HEK293 (cell line): ENCODE measurements around the gene CDH7.
A peak's percentile ranks its signal among the peaks of the same experiment; 100 is the strongest.

Experiments used
- CTCF ChIA-PET: fragments of 350-600 bp; formaldehyde crosslinking; extraction: SDS; loops from one replicate; lab custom pipeline; 2021; ENCODE audit warnings: antibody characterized with exemption; lab: Yijun Ruan, JAX
- POLR2A ChIA-PET: fragments of 300-600 bp; formaldehyde crosslinking; extraction: SDS; loops from one replicate; lab custom pipeline; 2020; ENCODE audit warnings: antibody characterized with exemption, inconsistent platforms; lab: Yijun Ruan, JAX
- H3K27ac ChIP-seq: fragments of 200-500 bp; sonication (Bioruptor generic); 2 replicates; pipeline ENCODE4 v1.5.1; 2014; ENCODE audit warnings: low read depth, low read length, control low read depth, inconsistent platforms; ENCODE audit errors: extremely low read depth
- H3K36me3 ChIP-seq, 2 experiments: fragments of 200-500 bp in 1 of 2; sonication (Bioruptor generic) in 1 of 2; 1 replicate in 1 of 2; 2 replicates in 1 of 2; pipeline ENCODE4 v1.5.1; 2014 to 2017; ENCODE audit warnings: inconsistent platforms in 2 of 2, low read length in 2 of 2; ENCODE audit not compliant: control insufficient read depth in 2 of 2, insufficient read depth in 1 of 2
- H3K4me1 ChIP-seq: fragments of 200-500 bp; sonication (Bioruptor generic); 2 replicates; pipeline ENCODE4 v1.5.1; 2014; ENCODE audit warnings: mild to moderate bottlenecking, low read length, inconsistent platforms; ENCODE audit not compliant: control insufficient read depth, insufficient read depth
- H3K4me3 ChIP-seq: 2 replicates; pipeline ENCODE4 v1.5.1; 2011; ENCODE audit warnings: low read depth, mild to moderate bottlenecking, control low read depth, low read length, moderate library complexity
- H3K9me3 ChIP-seq: fragments of 200-500 bp; sonication (Bioruptor generic); 2 replicates; pipeline ENCODE4 v1.5.1; 2014; ENCODE audit warnings: low read depth, low read length, inconsistent platforms; ENCODE audit not compliant: control insufficient read depth, insufficient read depth
- OSR2 ChIP-seq: fragments of 450-650 bp; formaldehyde crosslinking; IDR thresholded peaks from 2 replicates; pipeline ENCODE4 v1.5.1; 2016; ENCODE audit warnings: missing biosample characterization, missing genetic modification characterization
- PRDM1 ChIP-seq: fragments of 450-650 bp; formaldehyde crosslinking; IDR thresholded peaks from 2 replicates; pipeline ENCODE4; 2016; ENCODE audit warnings: missing biosample characterization, missing genetic modification characterization
- ZBTB20 ChIP-seq: fragments of 450-650 bp; formaldehyde crosslinking; IDR thresholded peaks from 2 replicates; pipeline ENCODE4 v1.5.1; 2016; ENCODE audit warnings: missing biosample characterization, missing genetic modification characterization
- ZFP37 ChIP-seq: fragments of 450-650 bp; formaldehyde crosslinking; IDR thresholded peaks from 2 replicates; pipeline ENCODE4 v1.5.1; 2016; ENCODE audit warnings: missing biosample characterization, missing genetic modification characterization
- ZNF157 ChIP-seq: fragments of 450-650 bp; formaldehyde crosslinking; IDR thresholded peaks from 2 replicates; pipeline ENCODE4 v1.5.1; 2016; ENCODE audit warnings: missing biosample characterization, missing genetic modification characterization
- ZNF19 ChIP-seq: fragments of 450-650 bp; formaldehyde crosslinking; IDR thresholded peaks from 2 replicates; pipeline ENCODE4; 2016; ENCODE audit warnings: missing biosample characterization, missing genetic modification characterization, low read depth
- ZNF211 ChIP-seq: fragments of 450-650 bp; formaldehyde crosslinking; IDR thresholded peaks from 2 replicates; pipeline ENCODE4 v1.5.1; 2016; ENCODE audit warnings: low read depth, missing biosample characterization, missing genetic modification characterization
- ZNF214 ChIP-seq: fragments of 450-650 bp; formaldehyde crosslinking; IDR thresholded peaks from 2 replicates; pipeline ENCODE4 v1.5.1; 2017; ENCODE audit warnings: missing biosample characterization, mild to moderate bottlenecking, missing genetic modification characterization, borderline replicate concordance
- ZNF239 ChIP-seq: fragments of 450-650 bp; formaldehyde crosslinking; IDR thresholded peaks from 2 replicates; pipeline ENCODE4 v1.5.1; 2016; ENCODE audit warnings: missing biosample characterization, missing genetic modification characterization
- ZNF404 ChIP-seq: fragments of 450-650 bp; formaldehyde crosslinking; IDR thresholded peaks from 2 replicates; pipeline ENCODE4 v1.5.1; 2017; ENCODE audit warnings: missing biosample characterization, missing genetic modification characterization
- ZNF549 ChIP-seq: fragments of 450-650 bp; IDR thresholded peaks from 2 replicates; pipeline ENCODE4 v1.5.1; 2018; ENCODE audit warnings: missing biosample characterization, missing genetic modification characterization, mild to moderate bottlenecking, inconsistent platforms, moderate library complexity
- ZNF561 ChIP-seq: fragments of 450-650 bp; IDR thresholded peaks from 2 replicates; pipeline ENCODE4 v1.5.1; 2018; ENCODE audit warnings: missing biosample characterization, missing genetic modification characterization, borderline replicate concordance
- ZNF571 ChIP-seq: fragments of 450-650 bp; formaldehyde crosslinking; IDR thresholded peaks from 2 replicates; pipeline ENCODE4 v1.5.0; 2017; ENCODE audit warnings: missing biosample characterization, missing genetic modification characterization
- ZNF704 ChIP-seq: fragments of 450-650 bp; formaldehyde crosslinking; IDR thresholded peaks from 2 replicates; pipeline ENCODE4 v1.5.1; 2016; ENCODE audit warnings: missing biosample characterization, missing genetic modification characterization
- ZNF777 ChIP-seq: fragments of 450-650 bp; formaldehyde crosslinking; IDR thresholded peaks from 2 replicates; pipeline ENCODE4 v1.5.1; 2017; ENCODE audit warnings: missing biosample characterization, missing genetic modification characterization, borderline replicate concordance
- ZNF830 ChIP-seq: fragments of 450-650 bp; IDR thresholded peaks from 2 replicates; pipeline ENCODE4 v1.5.0; 2018; ENCODE audit warnings: missing biosample characterization, missing genetic modification characterization, low read depth, mild to moderate bottlenecking, moderate library complexity
- TF ChIP-seq, protein P1 (sequence below): fragments of 450-650 bp; formaldehyde crosslinking; IDR thresholded peaks from 2 replicates; pipeline ENCODE4 v1.5.1; 2017; ENCODE audit warnings: missing biosample characterization, missing genetic modification characterization
- TF ChIP-seq, protein P2 (sequence below): fragments of 450-650 bp; formaldehyde crosslinking; IDR thresholded peaks from 2 replicates; pipeline ENCODE4 v1.5.1; 2016; ENCODE audit warnings: missing biosample characterization, missing genetic modification characterization
- TF ChIP-seq, protein P3 (sequence below): fragments of 450-650 bp; formaldehyde crosslinking; IDR thresholded peaks from 2 replicates; pipeline ENCODE4 v1.5.1; 2016; ENCODE audit warnings: missing biosample characterization, missing genetic modification characterization

CDH7 gene

GRCh38 chr18:65922103-65922502, 171.3 kb downstream of the CDH7 start:
- CTCF ChIA-PET, result no interaction called here
- no peak overlapping the region for H3K4me3 ChIP-seq
- TF ChIP-seq ZNF211 (tag by site-specific recombination), result no peak
- no peaks in the 10 kb centered on the region; the same call in 1 of the 2 replicates for H3K4me1 ChIP-seq
- H3K27ac ChIP-seq, result no peak overlapping the region
- no peaks in the 10 kb centered on the region for H3K9me3 ChIP-seq
- no peaks in the 10 kb centered on the region for H3K36me3 ChIP-seq
- POLR2A ChIA-PET, result no interaction called here

DNA sequence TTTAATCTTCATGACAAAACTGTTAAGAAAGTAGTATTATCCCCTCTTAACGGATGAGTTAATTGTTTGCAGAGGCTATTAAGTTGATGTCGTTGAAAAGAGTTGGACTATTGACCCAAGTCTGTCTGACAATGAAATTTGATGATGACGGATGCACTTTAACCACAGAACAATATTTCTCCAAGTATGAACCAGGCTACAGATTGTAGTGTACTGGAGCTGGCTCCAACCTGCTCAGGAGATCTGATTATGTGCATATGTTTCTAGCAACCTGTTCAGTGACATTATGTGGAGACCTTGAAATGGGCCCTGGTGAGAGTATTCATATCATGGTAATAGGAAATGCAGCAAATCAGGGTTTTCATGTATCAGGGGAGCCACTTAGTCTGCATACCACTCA, 174.1 kb downstream of the CDH7 start:
- ChIA-PET POLR2A (no interaction called here), CTCF (interaction anchor here (0.6 kb wide), 1 partner anchor 461 kb away, joined by 3 read pairs; no protein-coding TSS in a partner anchor)

GRCh38 chr18:65934874-65935273, 184.1 kb downstream of the CDH7 start:
- POLR2A ChIA-PET, result no interaction called here
- H3K4me3 ChIP-seq, result no peak overlapping the region
- no peaks in the 10 kb centered on the region for H3K9me3 ChIP-seq
- TF ChIP-seq OSR2 (tag by site-specific recombination) (peak; percentile 36; the same call in 1 of the 2 replicates), ZNF549 (tag by site-specific recombination) (no peak), ZNF19 (tag by site-specific recombination) (no peak)
- H3K4me1 ChIP-seq, result peaks cover 5% of the 10 kb centered on the region; the same call in 1 of the 2 replicates
- CTCF ChIA-PET, result no interaction called here
- H3K36me3 ChIP-seq, result no peaks in the 10 kb centered on the region
- H3K27ac ChIP-seq, result 0 out of 2 replicates have a peak overlapping the region, but pooled peaks have one; percentile 37

More for the DNA sequence above, 174.1 kb downstream of the CDH7 start:
- Histone ChIP-seq H3K36me3 (no peaks in the 10 kb centered on the region), H3K9me3 (no peaks in the 10 kb centered on the region), H3K4me1 (no peaks in the 10 kb centered on the region; the same call in 1 of the 2 replicates), H3K27ac (no peak overlapping the region), H3K4me3 (no peak overlapping the region)
- no peak for TF ChIP-seq PRDM1 (tag by site-specific recombination)
- TF ChIP-seq ZNF571 (tag by site-specific recombination), result no peak
- TF ChIP-seq ZNF830 (tag by site-specific recombination), result no peak
- no peak for TF ChIP-seq ZBTB20 (tag by site-specific recombination)
- no peak for TF ChIP-seq ZNF157
- TF ChIP-seq ZNF561 (tag by site-specific recombination), result no peak
- no peak for TF ChIP-seq ZNF704 (tag by site-specific recombination)

- Histone ChIP-seq H3K4me3 (no peak overlapping the region), H3K4me1 (peaks cover 5% of the 10 kb centered on the region; the same call in 1 of the 2 replicates), H3K9me3 (no peaks in the 10 kb centered on the region), H3K27ac (no peak overlapping the region), H3K36me3 (no peaks in the 10 kb centered on the region)
- ChIA-PET POLR2A (no interaction called here), CTCF (interaction anchor here (0.6 to 1.1 kb wide), 2 partner anchors 129 to 150 kb away, joined by 3 to 4 read pairs; no protein-coding TSS in a partner anchor)
- TF ChIP-seq ZNF571 (tag by site-specific recombination), result no peak
- no peak for TF ChIP-seq ZFP37 (tag by site-specific recombination)
- TF ChIP-seq, protein P1, sequence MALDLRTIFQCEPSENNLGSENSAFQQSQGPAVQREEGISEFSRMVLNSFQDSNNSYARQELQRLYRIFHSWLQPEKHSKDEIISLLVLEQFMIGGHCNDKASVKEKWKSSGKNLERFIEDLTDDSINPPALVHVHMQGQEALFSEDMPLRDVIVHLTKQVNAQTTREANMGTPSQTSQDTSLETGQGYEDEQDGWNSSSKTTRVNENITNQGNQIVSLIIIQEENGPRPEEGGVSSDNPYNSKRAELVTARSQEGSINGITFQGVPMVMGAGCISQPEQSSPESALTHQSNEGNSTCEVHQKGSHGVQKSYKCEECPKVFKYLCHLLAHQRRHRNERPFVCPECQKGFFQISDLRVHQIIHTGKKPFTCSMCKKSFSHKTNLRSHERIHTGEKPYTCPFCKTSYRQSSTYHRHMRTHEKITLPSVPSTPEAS (tag by site-specific recombination), result no peak
- TF ChIP-seq, protein P2, sequence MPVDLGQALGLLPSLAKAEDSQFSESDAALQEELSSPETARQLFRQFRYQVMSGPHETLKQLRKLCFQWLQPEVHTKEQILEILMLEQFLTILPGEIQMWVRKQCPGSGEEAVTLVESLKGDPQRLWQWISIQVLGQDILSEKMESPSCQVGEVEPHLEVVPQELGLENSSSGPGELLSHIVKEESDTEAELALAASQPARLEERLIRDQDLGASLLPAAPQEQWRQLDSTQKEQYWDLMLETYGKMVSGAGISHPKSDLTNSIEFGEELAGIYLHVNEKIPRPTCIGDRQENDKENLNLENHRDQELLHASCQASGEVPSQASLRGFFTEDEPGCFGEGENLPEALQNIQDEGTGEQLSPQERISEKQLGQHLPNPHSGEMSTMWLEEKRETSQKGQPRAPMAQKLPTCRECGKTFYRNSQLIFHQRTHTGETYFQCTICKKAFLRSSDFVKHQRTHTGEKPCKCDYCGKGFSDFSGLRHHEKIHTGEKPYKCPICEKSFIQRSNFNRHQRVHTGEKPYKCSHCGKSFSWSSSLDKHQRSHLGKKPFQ, result no peak
- no peak for TF ChIP-seq ZNF404 (tag by site-specific recombination)
- TF ChIP-seq ZNF214, result no peak
- TF ChIP-seq, protein P3, sequence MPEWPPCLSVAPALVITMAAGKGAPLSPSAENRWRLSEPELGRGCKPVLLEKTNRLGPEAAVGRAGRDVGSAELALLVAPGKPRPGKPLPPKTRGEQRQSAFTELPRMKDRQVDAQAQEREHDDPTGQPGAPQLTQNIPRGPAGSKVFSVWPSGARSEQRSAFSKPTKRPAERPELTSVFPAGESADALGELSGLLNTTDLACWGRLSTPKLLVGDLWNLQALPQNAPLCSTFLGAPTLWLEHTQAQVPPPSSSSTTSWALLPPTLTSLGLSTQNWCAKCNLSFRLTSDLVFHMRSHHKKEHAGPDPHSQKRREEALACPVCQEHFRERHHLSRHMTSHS, result no peak
- TF ChIP-seq ZNF239, result no peak
- no peak for TF ChIP-seq ZNF777
Observed at GRCh38 chr18:65936678-65937077, 185.9 kb downstream of the CDH7 start.
